Panc1 (cell line): ENCODE results near the gene PCNX1.

Experiments
- CTCF ChIP-seq: fragments of 450-650 bp; IDR thresholded peaks from 2 replicates; pipeline ENCODE4 v1.5.1; 2017; ENCODE audit warnings: mild to moderate bottlenecking
- POLR2AphosphoS5 ChIP-seq: IDR thresholded peaks from 2 replicates; pipeline ENCODE4 v1.6.1; 2012; ENCODE audit warnings: mild to moderate bottlenecking, low read depth, low read length, moderate library complexity
- REST ChIP-seq, 2 experiments: IDR thresholded peaks; 2 replicates each; pipeline ENCODE4 v1.6.1; 2011 to 2012; ENCODE audit warnings: low read depth in 2 of 2, control low read depth in 1 of 2, low read length in 1 of 2, mild to moderate bottlenecking in 1 of 2, moderate library complexity in 1 of 2; ENCODE audit not compliant: insufficient read depth in 1 of 2
- SIN3A ChIP-seq: IDR thresholded peaks from 2 replicates; pipeline ENCODE4 v1.6.1; 2012; ENCODE audit warnings: low read depth, mild to moderate bottlenecking, low read length, moderate library complexity, borderline replicate concordance; ENCODE audit not compliant: insufficient read depth

GRCh38 chr14:70942342-70942706 is 35.1 kb downstream of the PCNX1 start:
- no peak for TF ChIP-seq CTCF
- TF ChIP-seq POLR2AphosphoS5, result no peak
- TF ChIP-seq REST (IDR thresholded peaks at IDR 0.05; ENCODE audit: insufficient read depth in 1 of 2, low read depth in 2 of 2, low read length in 1 of 2), result no peak
- TF ChIP-seq SIN3A, result no peak
